GM19035 (cell line): ENCODE data around the gene SLC6A3.
"Not testable (repeated sequence)": the region's sequence is repeated elsewhere in the genome, so short reads cannot be mapped to it uniquely, and the experiment has no call there.

Experiments
- ATAC-seq: cut with Tn5 transposase; IDR thresholded peaks from one replicate; pipeline ENCODE4 v1.9.1; 2021; ENCODE audit not compliant: unreplicated experiment

SLC6A3 gene

GRCh38 chr5:1478271-1479035 is 33.2 kb upstream of the SLC6A3 start:
- no peak for ATAC-seq

- no peak for ATAC-seq
Observed at GRCh38 chr5:1477341-1477740, 32.1 kb upstream of the SLC6A3 start.

GRCh38 chr5:1476967-1477310 is 31.7 kb upstream of the SLC6A3 start:
- no peak for ATAC-seq

- no peak for ATAC-seq
Observed at GRCh38 chr5:1476181-1476966, 31.1 kb upstream of the SLC6A3 start.

GRCh38 chr5:1475544-1475900 is 30.3 kb upstream of the SLC6A3 start:
- ATAC-seq, result not testable (repeated sequence)

GRCh38 chr5:1474866-1475543 is 29.8 kb upstream of the SLC6A3 start:
- no peak for ATAC-seq

- no peak for ATAC-seq
Observed at GRCh38 chr5:1474183-1474839, 29.1 kb upstream of the SLC6A3 start.

GRCh38 chr5:1473746-1474145 is 28.5 kb upstream of the SLC6A3 start:
- no peak for ATAC-seq

- no peak for ATAC-seq
Observed at GRCh38 chr5:1472964-1473628, 27.9 kb upstream of the SLC6A3 start.

GRCh38 chr5:1471997-1472963 is 27.0 kb upstream of the SLC6A3 start:
- no peak for ATAC-seq

GRCh38 chr5:1471240-1471853 is 26.1 kb upstream of the SLC6A3 start:
- no peak for ATAC-seq

- no peak for ATAC-seq
Observed at GRCh38 chr5:1470762-1471211, 25.5 kb upstream of the SLC6A3 start.

- ATAC-seq, result no peak
Observed at GRCh38 chr5:1468629-1469527, 23.6 kb upstream of the SLC6A3 start.

GRCh38 chr5:1468247-1468612 is 23.0 kb upstream of the SLC6A3 start:
- ATAC-seq, result no peak

GRCh38 chr5:1467341-1468246 is 22.4 kb upstream of the SLC6A3 start:
- ATAC-seq, result no peak

- ATAC-seq, result no peak
Observed at GRCh38 chr5:1466631-1467265, 21.5 kb upstream of the SLC6A3 start.

GRCh38 chr5:1465966-1466471 is 20.8 kb upstream of the SLC6A3 start:
- no peak for ATAC-seq
